ENCODE measurements around the gene TMBIM1. TPM values are rescaled to one million over a fixed set of nuclear protein-coding genes. Genes with fewer than 3 reads are reported as not detected.

TMBIM1 gene
- total and polyA plus RNA-seq, 9 of the 15 experiments (the other 6 are each of a cell fraction or from before 2014, with no cell fraction given): 14.2 to 105 (median 47.0) TPM

GRCh38 chr2:218322768-218323525, 30.6 kb upstream of the TMBIM1 start (continued):
- TF ChIP-seq THRAP3 (IDR thresholded peaks at IDR 0.05; ENCODE audit: borderline replicate concordance) (no peak), ZSCAN29 (IDR thresholded peaks at IDR 0.05) (no peak), ZNF644 (tag; IDR thresholded peaks at IDR 0.05; ENCODE audit: low read depth) (no peak), ZNF75A (CRISPR knock-in tag; IDR thresholded peaks at IDR 0.05) (no peak), ARID4B (CRISPR knock-in tag; IDR thresholded peaks at IDR 0.05) (0 out of 2 replicates have a peak, but pooled peaks have one; percentile 9), MBD2 (IDR thresholded peaks at IDR 0.05; ENCODE audit: borderline replicate concordance, low read depth) (no peak), FOXJ2 (tag; IDR thresholded peaks at IDR 0.05) (0 out of 2 replicates have a peak, but pooled peaks have one; percentile 17), RFX5 (IDR thresholded peaks at IDR 0.05; ENCODE audit: low read depth, low read length) (no peak), NR4A1 (CRISPR knock-in tag; IDR thresholded peaks at IDR 0.05) (no peak), NR4A1 (tag; IDR thresholded peaks at IDR 0.05) (no peak), TAF9B (IDR thresholded peaks at IDR 0.05; ENCODE audit: partially characterized antibody) (no peak), SIRT6 (IDR thresholded peaks at IDR 0.05; ENCODE audit: low read depth, low read length) (no peak), TCF3 (CRISPR knock-in tag; IDR thresholded peaks at IDR 0.05) (no peak), ZBTB2 (IDR thresholded peaks at IDR 0.05) (no peak), ZNF197 (CRISPR knock-in tag; IDR thresholded peaks at IDR 0.05; ENCODE audit: low read depth) (no peak), XRCC4 (IDR thresholded peaks at IDR 0.05; ENCODE audit: extremely low read depth, insufficient read depth, insufficient read length) (no peak)
- TF ChIP-seq, protein P1, sequence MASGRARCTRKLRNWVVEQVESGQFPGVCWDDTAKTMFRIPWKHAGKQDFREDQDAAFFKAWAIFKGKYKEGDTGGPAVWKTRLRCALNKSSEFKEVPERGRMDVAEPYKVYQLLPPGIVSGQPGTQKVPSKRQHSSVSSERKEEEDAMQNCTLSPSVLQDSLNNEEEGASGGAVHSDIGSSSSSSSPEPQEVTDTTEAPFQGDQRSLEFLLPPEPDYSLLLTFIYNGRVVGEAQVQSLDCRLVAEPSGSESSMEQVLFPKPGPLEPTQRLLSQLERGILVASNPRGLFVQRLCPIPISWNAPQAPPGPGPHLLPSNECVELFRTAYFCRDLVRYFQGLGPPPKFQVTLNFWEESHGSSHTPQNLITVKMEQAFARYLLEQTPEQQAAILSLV (tag; IDR thresholded peaks at IDR 0.05): no peak
- TF ChIP-seq, protein P2, sequence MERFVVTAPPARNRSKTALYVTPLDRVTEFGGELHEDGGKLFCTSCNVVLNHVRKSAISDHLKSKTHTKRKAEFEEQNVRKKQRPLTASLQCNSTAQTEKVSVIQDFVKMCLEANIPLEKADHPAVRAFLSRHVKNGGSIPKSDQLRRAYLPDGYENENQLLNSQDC (CRISPR knock-in tag; IDR thresholded peaks at IDR 0.05): no peak
